GM21825 (cell line): ENCODE measurements around the gene ADAMTS7.
"Not testable (repeated sequence)": the region's sequence is repeated elsewhere in the genome, so short reads cannot be mapped to it uniquely, and the experiment has no call there.

Source experiments
- ATAC-seq: cut with Tn5 transposase; IDR thresholded peaks from one replicate; pipeline ENCODE4 v1.9.1; 2021; ENCODE audit warnings: mild to moderate bottlenecking, moderate library complexity; ENCODE audit not compliant: unreplicated experiment

ADAMTS7 gene

GRCh38 chr15:78755900-78756591, 55.2 kb downstream of the ADAMTS7 start:
- peak; percentile 27 for ATAC-seq

GRCh38 chr15:78754637-78755280, 56.5 kb downstream of the ADAMTS7 start:
- ATAC-seq, result not testable (repeated sequence)

GRCh38 chr15:78753751-78754535, 57.3 kb downstream of the ADAMTS7 start:
- ATAC-seq, result not testable (repeated sequence)

- ATAC-seq, result not testable (repeated sequence)
Observed at GRCh38 chr15:78753359-78753659, 58.0 kb downstream of the ADAMTS7 start.

- no peak for ATAC-seq
Observed at GRCh38 chr15:78752492-78753358, 58.5 kb downstream of the ADAMTS7 start.

GRCh38 chr15:78751602-78751979, 59.7 kb downstream of the ADAMTS7 start:
- no peak for ATAC-seq

GRCh38 chr15:78750974-78751601, 60.2 kb downstream of the ADAMTS7 start:
- peak; percentile 82 for ATAC-seq

GRCh38 chr15:78750566-78750965, 60.7 kb downstream of the ADAMTS7 start:
- ATAC-seq, result no peak

- no peak for ATAC-seq
Observed at GRCh38 chr15:78749831-78750230, 61.4 kb downstream of the ADAMTS7 start.

- ATAC-seq, result not testable (repeated sequence)
Observed at GRCh38 chr15:78747877-78748276, 63.4 kb downstream of the ADAMTS7 start.

GRCh38 chr15:78741674-78742073, 69.6 kb downstream of the ADAMTS7 start:
- ATAC-seq, result not testable (repeated sequence)

GRCh38 chr15:78740904-78741274, 70.4 kb downstream of the ADAMTS7 start:
- no peak for ATAC-seq

GRCh38 chr15:78739996-78740903, 71.0 kb downstream of the ADAMTS7 start:
- no peak for ATAC-seq

- ATAC-seq, result no peak
Observed at GRCh38 chr15:78739206-78739605, 72.1 kb downstream of the ADAMTS7 start.

GRCh38 chr15:78737931-78738558, 73.2 kb downstream of the ADAMTS7 start:
- ATAC-seq, result not testable (repeated sequence)

- ATAC-seq, result no peak
Observed at GRCh38 chr15:78737187-78737820, 74.0 kb downstream of the ADAMTS7 start.

GRCh38 chr15:78736286-78736685, 75.0 kb downstream of the ADAMTS7 start:
- ATAC-seq, result not testable (repeated sequence)

GRCh38 chr15:78734451-78735064, 76.7 kb downstream of the ADAMTS7 start:
- ATAC-seq, result no peak
